Measurements from ENCODE around the gene MYORG. TPM values are rescaled to one million over a fixed set of nuclear protein-coding genes. Genes with fewer than 3 reads are reported as not detected.

Gene MYORG
- total RNA-seq, 2 donors from 2014 or later = 3.4 to 9.0 TPM

DNA sequence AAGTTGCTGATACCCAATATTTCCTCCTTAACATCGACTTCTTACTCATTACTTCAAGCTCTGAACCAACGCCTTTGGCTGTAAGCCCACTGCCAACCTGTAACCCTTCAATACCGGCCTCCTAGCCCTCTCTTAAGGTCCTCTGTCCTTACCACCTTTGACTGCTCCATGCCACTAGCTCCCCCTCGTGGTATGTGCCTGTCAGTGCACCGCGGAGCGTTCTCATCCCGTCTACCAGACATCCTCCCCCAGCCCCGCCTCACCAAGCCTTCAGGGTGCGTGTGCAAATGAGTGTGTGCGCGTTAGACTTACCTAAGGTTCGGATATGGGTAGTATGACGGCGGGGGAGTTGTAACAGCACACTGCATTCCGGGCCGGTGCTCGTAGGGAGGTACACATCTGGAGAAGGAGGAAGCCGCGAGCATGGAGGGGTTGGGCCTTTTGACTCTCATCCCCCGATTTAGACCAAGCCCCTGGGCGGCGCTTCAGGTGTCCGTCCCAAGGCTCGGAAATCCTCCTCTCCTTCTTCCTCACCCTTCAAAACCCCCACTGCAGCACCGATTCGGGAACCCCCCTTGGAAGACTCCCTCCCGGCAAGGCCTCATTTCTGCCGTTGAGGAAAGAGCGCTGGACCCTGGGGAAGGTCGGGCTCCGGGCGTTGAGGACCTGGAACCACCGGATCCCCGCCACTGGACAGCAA, 2.8 kb upstream of the MYORG start:
- 7% methylated on average over 35 of the region's 35 CpGs for WGBS
- H3K4me3 ChIP-seq = peak overlapping the region; percentile 24 to 25
- no peaks in the 10 kb centered on the region for H3K36me3 ChIP-seq
- peak; percentile 78 for DNase-seq (ENCODE audit: low spot score)
- H3K4me1 ChIP-seq (replicated peaks) = peaks cover 7% of the 10 kb centered on the region
- TF ChIP-seq, protein P1, sequence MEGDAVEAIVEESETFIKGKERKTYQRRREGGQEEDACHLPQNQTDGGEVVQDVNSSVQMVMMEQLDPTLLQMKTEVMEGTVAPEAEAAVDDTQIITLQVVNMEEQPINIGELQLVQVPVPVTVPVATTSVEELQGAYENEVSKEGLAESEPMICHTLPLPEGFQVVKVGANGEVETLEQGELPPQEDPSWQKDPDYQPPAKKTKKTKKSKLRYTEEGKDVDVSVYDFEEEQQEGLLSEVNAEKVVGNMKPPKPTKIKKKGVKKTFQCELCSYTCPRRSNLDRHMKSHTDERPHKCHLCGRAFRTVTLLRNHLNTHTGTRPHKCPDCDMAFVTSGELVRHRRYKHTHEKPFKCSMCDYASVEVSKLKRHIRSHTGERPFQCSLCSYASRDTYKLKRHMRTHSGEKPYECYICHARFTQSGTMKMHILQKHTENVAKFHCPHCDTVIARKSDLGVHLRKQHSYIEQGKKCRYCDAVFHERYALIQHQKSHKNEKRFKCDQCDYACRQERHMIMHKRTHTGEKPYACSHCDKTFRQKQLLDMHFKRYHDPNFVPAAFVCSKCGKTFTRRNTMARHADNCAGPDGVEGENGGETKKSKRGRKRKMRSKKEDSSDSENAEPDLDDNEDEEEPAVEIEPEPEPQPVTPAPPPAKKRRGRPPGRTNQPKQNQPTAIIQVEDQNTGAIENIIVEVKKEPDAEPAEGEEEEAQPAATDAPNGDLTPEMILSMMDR (IDR thresholded peaks at IDR 0.05) = peak; percentile 91 to 95 (median 93)
- TF ChIP-seq POLR2A (IDR thresholded peaks at IDR 0.05) (no peak), POLR2AphosphoS5 (IDR thresholded peaks at IDR 0.05) (peak; percentile 59)
- no peaks in the 10 kb centered on the region for H3K9me3 ChIP-seq
- peak overlapping the region; percentile 36 to 53 for H3K27ac ChIP-seq
- intact Hi-C loops (cut with DNase I) = loop anchor here (2.0 to 5.0 kb wide), 2 partner anchors 47 to 127 kb away; no protein-coding TSS in a partner anchor
- H3K27me3 ChIP-seq (replicated peaks; ENCODE audit: insufficient read depth) = no peaks in the 10 kb centered on the region

DNA sequence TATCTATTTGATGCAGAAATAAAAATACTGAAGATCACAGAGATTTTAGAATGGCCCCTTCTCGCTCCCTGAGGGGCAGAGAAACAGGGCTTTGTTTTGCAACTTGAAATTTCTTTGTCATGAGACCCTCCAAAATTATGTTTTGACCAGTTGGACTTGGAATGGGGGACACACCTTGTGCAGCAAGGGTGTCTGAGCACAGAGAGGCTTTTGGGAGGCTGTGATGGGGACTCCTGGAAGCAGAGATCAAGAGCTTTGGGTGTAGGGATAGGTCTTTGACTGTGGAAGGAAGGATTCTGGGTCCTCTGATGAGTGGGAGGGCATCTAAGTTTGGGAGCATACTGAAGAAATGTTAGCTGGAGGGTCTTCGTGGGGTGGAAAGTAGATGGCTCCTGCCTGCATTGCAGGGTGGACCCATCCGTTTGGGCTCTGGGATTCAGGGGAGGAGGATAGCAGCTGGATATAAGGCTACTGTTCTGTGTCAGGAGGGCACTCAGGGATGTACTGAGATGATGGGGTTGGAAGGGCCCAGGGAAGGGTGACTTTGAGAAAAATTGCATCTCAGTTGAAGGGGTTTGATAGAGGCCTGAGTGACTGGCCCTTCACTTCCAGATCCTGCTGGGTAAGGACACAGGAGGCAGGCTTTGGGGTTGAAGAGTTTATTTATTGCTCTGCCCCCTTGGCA, 1.8 kb upstream of the MYORG start:
- intact Hi-C loops (cut with DNase I) = loop anchor here (2.0 to 5.0 kb wide), 2 partner anchors 46 to 126 kb away; no protein-coding TSS in a partner anchor

DNA sequence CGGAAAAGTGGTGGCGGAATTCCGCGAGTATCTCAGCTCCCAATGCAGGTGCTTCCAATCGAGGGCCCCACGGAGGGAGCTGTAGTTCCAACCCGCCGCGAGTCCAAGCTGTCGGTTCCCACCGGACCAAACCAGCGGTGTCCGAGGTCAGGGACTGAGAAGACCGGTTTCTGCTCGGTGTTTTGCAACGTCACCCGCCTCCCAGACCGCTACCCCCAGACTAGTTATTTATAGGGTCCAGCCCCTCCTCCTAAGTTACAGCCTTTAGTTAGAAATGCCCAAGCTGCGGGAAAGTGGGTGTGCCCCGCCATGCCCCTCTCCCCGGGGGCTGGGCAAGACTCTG, 677 bp upstream of the MYORG start:
- Histone ChIP-seq H3K4me3 (peak overlapping the region; percentile 59 to 65), H3K36me3 (no peaks in the 10 kb centered on the region), H3K27ac (peak overlapping the region; percentile 71 to 75), H3K9me3 (no peaks in the 10 kb centered on the region), H3K27me3 (replicated peaks; ENCODE audit: insufficient read depth) (no peaks in the 10 kb centered on the region), H3K4me1 (replicated peaks) (peaks cover 7% of the 10 kb centered on the region)
- WGBS = 4% methylated on average over 21 of the region's 21 CpGs
- TF ChIP-seq POLR2A (IDR thresholded peaks at IDR 0.05) (no peak), POLR2AphosphoS5 (IDR thresholded peaks at IDR 0.05) (no peak)
- TF ChIP-seq, protein P1 (IDR thresholded peaks at IDR 0.05) = no peak
- intact Hi-C loops (cut with DNase I) = loop anchor here (5.0 kb wide), 1 partner anchor 125 kb away; no protein-coding TSS in a partner anchor
- DNase-seq (ENCODE audit: low spot score) = peak; percentile 22

More for the DNA sequence above, 1.8 kb upstream of the MYORG start:
- Histone ChIP-seq H3K36me3 (no peaks in the 10 kb centered on the region), H3K27me3 (replicated peaks; ENCODE audit: insufficient read depth) (no peaks in the 10 kb centered on the region), H3K4me1 (replicated peaks) (peaks cover 7% of the 10 kb centered on the region), H3K9me3 (no peaks in the 10 kb centered on the region), H3K27ac (no peak overlapping the region), H3K4me3 (no peak overlapping the region)
- WGBS = 95% methylated on average over 3 of the region's 3 CpGs
- TF ChIP-seq POLR2AphosphoS5 (IDR thresholded peaks at IDR 0.05) (no peak), POLR2A (IDR thresholded peaks at IDR 0.05) (no peak)
- TF ChIP-seq, protein P1 (IDR thresholded peaks at IDR 0.05) = no peak
- peak; percentile 1 for DNase-seq (ENCODE audit: low spot score)

DNA sequence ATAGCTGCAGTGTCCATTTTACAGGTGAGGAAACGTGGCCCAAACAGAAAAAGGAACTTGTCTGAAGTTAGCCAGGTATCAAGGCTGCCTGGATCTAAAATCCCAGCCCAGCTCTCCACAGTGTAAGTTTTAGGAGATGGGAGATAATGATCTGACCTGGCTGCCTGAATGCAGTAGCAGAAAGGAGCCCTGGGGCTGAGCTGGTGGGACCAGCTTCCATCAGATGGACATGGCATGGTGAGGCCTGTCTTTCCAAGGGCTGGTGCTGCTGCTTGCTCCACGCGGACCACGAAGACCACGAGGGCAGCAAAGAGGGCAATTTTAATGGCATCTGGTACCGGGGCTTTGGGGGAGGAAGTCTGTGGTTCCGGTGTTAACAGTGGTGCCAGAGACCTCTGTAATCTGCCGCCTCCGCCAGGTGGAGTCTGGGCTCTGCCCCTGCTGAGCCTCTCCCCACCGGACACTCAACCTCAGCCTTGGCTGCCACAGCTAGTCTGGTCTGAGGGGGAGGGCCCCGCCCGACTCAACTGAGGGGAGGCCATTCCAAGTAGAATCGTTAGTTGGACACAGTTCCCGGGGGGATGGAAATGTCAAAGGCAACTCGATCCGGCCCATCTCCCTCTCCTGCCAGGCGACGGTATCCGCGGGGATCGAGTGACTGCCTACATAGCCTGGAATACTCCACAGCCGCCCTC, 650 bp downstream of the MYORG start:
- Histone ChIP-seq H3K4me1 (replicated peaks) (peaks cover 7% of the 10 kb centered on the region), H3K27me3 (replicated peaks; ENCODE audit: insufficient read depth) (no peaks in the 10 kb centered on the region), H3K36me3 (no peaks in the 10 kb centered on the region), H3K27ac (peak overlapping the region; percentile 71 to 75), H3K9me3 (no peaks in the 10 kb centered on the region), H3K4me3 (peak overlapping the region; percentile 59 to 65)
- TF ChIP-seq, protein P1 (IDR thresholded peaks at IDR 0.05) = peak in 2 of 4 experiments; percentile 30 to 49
- TF ChIP-seq POLR2AphosphoS5 (IDR thresholded peaks at IDR 0.05) (no peak), POLR2A (IDR thresholded peaks at IDR 0.05) (no peak)
- intact Hi-C loops (cut with DNase I) = loop anchor here (5.0 kb wide), 1 partner anchor 124 kb away; no protein-coding TSS in a partner anchor
- DNase-seq (ENCODE audit: low spot score) = no peak
- WGBS = 14% methylated on average over 22 of the region's 22 CpGs

Measured in prostate gland (tissue), 2 donors.